ENCODE results near the gene SAMD4B. TPM values are rescaled to one million over a fixed set of nuclear protein-coding genes. Genes with fewer than 3 reads are reported as not detected.
"Not testable (repeated sequence)": the region's sequence is repeated elsewhere in the genome, so short reads cannot be mapped to it uniquely, and the experiment has no call there.

The SAMD4B gene
- total RNA-seq, 2 donors from 2014 or later: 101 to 153 TPM

DNA sequence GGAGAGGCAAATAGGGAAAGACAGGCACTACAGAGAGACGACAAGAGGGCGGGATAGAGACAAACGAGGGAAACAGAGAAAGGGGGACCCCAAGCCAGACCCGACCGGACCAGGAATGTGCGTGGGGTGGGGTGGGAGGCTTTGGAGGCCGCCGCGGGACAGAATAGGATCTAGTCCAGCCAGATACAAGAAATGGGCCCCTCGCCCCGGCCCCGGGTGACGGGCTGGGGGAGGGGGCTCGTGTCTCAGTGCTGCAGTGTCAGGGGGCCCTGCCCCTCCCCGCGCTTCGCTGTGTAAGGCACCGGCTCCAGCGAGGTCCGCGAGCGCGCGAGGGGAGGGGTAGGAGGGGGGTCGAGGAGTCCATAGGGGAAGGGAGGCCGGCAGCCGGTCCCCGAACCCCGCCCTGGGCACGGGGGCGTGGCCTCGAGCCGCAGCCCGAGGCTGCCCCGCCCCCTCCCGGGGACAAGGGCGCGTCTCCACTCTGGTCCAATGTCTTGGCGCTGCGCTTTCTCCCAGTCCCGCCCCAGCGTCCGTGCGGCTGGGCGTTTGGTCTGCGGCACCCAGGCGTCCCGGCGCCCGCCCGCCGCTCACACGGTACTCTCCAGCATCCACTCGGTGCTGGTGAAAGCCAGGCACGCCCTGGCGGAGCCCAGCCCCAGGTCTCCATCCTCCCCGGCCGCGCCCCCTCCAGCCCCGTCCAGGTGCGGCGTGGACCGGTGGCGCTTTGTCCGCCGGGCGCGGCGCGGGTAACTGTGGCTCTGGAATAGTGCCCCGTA lies 35.0 kb upstream of the SAMD4B start:
- Histone ChIP-seq H3K4me3 (no peak overlapping the region), H3K4me1 (ENCODE audit: control insufficient read depth in 1 of 2, low read depth in 2 of 2) (no peaks in the 10 kb centered on the region), H3K36me3 (no peaks in the 10 kb centered on the region), H3K27me3 (replicated peaks; ENCODE audit: insufficient read depth) (peaks cover 5% of the 10 kb centered on the region), H3K9me3 (no peaks in the 10 kb centered on the region), H3K27ac (no peak overlapping the region)
- TF ChIP-seq, protein P1, sequence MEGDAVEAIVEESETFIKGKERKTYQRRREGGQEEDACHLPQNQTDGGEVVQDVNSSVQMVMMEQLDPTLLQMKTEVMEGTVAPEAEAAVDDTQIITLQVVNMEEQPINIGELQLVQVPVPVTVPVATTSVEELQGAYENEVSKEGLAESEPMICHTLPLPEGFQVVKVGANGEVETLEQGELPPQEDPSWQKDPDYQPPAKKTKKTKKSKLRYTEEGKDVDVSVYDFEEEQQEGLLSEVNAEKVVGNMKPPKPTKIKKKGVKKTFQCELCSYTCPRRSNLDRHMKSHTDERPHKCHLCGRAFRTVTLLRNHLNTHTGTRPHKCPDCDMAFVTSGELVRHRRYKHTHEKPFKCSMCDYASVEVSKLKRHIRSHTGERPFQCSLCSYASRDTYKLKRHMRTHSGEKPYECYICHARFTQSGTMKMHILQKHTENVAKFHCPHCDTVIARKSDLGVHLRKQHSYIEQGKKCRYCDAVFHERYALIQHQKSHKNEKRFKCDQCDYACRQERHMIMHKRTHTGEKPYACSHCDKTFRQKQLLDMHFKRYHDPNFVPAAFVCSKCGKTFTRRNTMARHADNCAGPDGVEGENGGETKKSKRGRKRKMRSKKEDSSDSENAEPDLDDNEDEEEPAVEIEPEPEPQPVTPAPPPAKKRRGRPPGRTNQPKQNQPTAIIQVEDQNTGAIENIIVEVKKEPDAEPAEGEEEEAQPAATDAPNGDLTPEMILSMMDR (IDR thresholded peaks at IDR 0.05): no peak
- DNase-seq (ENCODE audit: low spot score) (no peak), ATAC-seq (ENCODE audit: insufficient number of reproducible peaks, low FRiP score, low read depth) (no peak)

DNA sequence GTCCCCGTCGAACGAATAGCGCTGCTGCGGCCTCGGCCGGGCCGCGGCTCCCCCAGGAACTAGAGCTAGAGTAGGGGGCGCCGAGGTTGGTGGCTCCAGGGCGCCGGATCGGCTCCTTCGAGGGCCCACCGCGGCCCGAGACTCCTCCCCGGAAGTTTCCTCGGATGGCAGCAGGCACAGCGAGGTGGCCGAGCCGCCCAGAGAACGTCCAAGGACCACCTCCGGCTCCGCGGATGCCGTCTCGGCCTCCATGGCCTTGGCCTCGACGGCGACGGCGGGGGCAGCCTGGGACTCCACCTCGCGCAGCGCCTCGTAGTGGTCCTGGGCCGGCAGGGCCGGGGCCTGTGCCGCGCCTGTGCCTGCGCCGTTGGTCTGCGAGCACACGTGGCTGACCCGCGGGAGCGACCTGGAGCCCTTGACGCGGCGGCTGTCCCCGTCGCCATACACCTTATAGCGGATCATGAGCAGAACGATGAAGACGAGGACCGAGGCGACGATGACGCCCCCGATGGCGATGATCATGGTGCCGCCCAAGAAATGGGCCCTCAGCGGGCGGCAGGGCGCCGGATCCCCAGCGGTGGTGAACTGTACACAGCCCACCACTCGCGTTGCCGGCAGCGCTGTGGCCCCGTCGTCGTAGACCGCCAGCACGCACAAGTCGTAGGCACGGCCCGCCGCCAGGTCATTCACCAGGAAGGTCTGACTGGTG lies 34.2 kb upstream of the SAMD4B start:
- DNase-seq (ENCODE audit: low spot score) (no peak), ATAC-seq (ENCODE audit: insufficient number of reproducible peaks, low FRiP score, low read depth) (no peak)
- no peaks in the 10 kb centered on the region for H3K36me3 ChIP-seq
- no peaks in the 10 kb centered on the region for H3K9me3 ChIP-seq
- H3K27ac ChIP-seq: no peak overlapping the region
- H3K4me3 ChIP-seq: no peak overlapping the region
- H3K27me3 ChIP-seq (replicated peaks; ENCODE audit: insufficient read depth): peaks cover 5% of the 10 kb centered on the region
- TF ChIP-seq, protein P1 (IDR thresholded peaks at IDR 0.05): no peak
- H3K4me1 ChIP-seq (ENCODE audit: control insufficient read depth in 1 of 2, low read depth in 2 of 2): no peaks in the 10 kb centered on the region

DNA sequence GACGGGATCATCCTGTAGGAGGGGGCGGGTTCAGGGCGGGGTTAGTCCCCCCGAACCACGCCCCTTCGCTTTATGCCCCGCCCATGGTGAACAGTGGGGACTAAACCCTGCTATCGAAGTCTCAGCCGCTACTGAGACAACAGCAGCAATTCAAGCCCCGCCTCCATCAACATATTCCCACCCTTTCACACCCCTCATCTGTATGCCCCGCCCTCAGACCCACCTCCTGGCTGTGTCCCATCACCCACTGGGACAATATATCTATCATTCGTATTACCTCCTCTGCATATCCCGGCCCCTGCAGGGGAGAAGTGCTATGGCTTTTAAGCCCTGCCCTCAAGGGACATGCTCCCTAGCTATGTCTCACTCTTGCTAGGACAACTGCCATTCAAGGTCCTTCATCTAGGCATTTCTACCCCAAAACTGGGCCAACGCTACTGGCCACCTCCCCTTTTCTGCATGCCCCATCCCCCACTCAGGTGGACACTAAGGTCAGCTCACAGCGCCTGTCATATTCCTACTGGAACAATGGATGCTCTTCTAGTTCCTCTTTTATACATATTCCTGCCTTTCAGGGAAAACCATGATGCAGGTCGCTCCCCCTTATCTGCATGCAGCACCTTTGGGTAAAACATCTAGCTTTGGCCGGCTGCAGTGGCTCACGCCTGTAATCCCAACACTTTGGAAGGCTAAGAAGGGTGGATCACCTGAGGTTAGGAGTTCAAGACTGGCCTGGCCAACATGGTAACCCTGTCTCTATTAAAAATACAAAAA lies 33.5 kb upstream of the SAMD4B start:
- Histone ChIP-seq H3K4me3 (no peak overlapping the region), H3K4me1 (ENCODE audit: control insufficient read depth in 1 of 2, low read depth in 2 of 2) (no peaks in the 10 kb centered on the region), H3K36me3 (no peaks in the 10 kb centered on the region), H3K27me3 (replicated peaks; ENCODE audit: insufficient read depth) (peaks cover 5% of the 10 kb centered on the region), H3K27ac (no peak overlapping the region), H3K9me3 (no peaks in the 10 kb centered on the region)
- DNase-seq (ENCODE audit: low spot score) (no peak), ATAC-seq (ENCODE audit: insufficient number of reproducible peaks, low FRiP score, low read depth) (no peak)
- TF ChIP-seq, protein P1 (IDR thresholded peaks at IDR 0.05): no peak

DNA sequence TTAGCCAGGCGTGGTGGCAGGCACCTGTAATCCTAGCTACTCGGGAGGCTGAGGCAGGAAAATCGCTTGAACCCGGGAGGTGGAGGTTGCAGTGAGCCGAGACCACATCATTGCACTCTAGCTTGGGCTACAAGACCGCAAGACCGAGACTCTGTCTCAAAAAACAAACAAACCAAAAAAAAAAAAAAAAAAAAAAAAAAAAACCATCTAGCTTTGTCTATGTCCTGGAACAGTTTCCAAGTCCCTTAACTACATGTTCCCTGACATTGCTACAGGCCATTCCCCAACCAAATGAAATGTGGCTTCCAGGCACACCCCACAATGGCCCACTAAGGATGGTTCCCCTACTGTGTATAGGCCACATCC lies 32.9 kb upstream of the SAMD4B start:
- not testable (repeated sequence) for H3K27ac ChIP-seq; H3K27me3 ChIP-seq (replicated peaks; ENCODE audit: insufficient read depth); H3K9me3 ChIP-seq; DNase-seq (ENCODE audit: low spot score); ATAC-seq (ENCODE audit: insufficient number of reproducible peaks, low FRiP score, low read depth); H3K4me1 ChIP-seq (ENCODE audit: control insufficient read depth in 1 of 2, low read depth in 2 of 2); H3K36me3 ChIP-seq; H3K4me3 ChIP-seq

DNA sequence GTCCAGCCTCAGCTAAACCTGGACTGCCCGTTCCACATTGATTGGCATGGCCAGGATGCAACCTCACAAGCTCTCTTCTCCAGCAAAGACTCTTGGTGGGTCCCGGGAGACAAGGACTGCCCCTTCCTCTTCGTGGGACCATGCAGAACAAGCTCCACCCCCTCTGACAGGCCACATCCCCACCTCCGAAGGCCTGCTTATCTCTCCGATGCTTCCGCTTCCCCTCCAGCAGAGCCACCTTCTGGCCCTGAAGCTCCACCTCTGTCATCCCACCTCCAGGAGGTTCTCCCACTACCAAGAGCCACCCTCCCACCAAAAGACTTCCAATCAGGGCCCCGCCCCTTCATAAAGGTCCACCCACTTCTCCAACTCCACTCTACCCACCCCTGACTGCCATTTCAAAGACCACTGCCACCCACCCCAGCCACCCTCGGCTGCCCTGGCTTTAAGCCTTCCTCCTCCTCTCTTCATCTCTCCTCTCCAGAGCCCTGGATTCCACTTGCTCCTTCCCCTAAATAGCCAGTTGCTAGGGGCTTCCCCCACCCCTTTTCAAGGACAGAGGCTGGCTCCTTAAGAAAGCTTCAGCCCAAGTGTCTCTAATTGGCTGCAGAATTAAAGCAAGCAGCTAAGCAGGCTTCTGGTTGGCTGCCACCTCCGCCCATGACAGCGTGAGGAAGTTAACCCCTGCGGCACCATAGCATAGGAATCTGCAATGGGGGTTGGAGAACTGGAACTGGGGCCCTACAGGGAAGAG lies 31.5 kb upstream of the SAMD4B start:
- Histone ChIP-seq H3K4me3 (no peak overlapping the region), H3K36me3 (no peaks in the 10 kb centered on the region), H3K9me3 (no peaks in the 10 kb centered on the region), H3K27me3 (replicated peaks; ENCODE audit: insufficient read depth) (peaks cover 5% of the 10 kb centered on the region), H3K27ac (no peak overlapping the region), H3K4me1 (ENCODE audit: control insufficient read depth in 1 of 2, low read depth in 2 of 2) (no peaks in the 10 kb centered on the region)
- TF ChIP-seq, protein P1 (IDR thresholded peaks at IDR 0.05): no peak
- ATAC-seq (ENCODE audit: insufficient number of reproducible peaks, low FRiP score, low read depth) (no peak), DNase-seq (ENCODE audit: low spot score) (no peak)

All from thoracic aorta (tissue), 2 donors.